ENCODE data around the gene MAP1LC3B2. TPM values are rescaled to one million over a fixed set of nuclear protein-coding genes. Genes with fewer than 3 reads are reported as not detected.

Gene MAP1LC3B2
- total and polyA plus RNA-seq, 8 donors = 1.3 to 16.9 (median 2.3) TPM; not detected in 2

DNA sequence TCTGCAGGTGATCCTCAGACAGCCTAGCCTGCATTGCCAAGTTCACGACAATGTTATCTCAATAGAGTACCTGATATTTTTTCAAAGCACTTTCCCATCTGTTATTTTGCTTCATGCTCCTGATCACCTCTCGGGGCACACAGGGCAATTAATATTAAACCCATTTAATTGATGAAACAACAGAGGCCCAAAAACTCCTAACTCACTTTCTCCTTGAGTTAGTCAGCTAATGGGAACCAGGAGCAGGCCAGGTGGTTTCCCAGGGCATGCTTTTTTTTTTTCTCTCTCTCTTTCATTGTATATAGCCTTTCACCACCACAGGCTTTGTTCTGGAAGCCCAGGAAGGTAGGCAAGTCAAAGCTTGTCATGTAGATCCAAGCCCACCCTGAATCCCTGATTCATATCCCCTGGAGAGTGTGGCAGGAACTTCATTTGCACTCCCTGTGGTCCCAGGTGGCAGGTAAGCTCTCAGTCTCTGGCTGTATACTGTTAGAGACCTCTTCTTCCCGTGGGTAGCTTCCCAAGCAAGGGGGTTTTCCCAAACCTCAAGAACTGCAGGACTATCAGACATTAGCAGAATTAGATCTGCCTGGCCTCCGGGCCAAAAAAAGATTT is 41.6 kb upstream of the MAP1LC3B2 start:
- no peaks in the 10 kb centered on the region for H3K27me3 ChIP-seq
- no peak for TF ChIP-seq POLR2A (IDR thresholded peaks at IDR 0.05)
- no peak for TF ChIP-seq EP300 (IDR thresholded peaks at IDR 0.05)
- TF ChIP-seq, protein P1, sequence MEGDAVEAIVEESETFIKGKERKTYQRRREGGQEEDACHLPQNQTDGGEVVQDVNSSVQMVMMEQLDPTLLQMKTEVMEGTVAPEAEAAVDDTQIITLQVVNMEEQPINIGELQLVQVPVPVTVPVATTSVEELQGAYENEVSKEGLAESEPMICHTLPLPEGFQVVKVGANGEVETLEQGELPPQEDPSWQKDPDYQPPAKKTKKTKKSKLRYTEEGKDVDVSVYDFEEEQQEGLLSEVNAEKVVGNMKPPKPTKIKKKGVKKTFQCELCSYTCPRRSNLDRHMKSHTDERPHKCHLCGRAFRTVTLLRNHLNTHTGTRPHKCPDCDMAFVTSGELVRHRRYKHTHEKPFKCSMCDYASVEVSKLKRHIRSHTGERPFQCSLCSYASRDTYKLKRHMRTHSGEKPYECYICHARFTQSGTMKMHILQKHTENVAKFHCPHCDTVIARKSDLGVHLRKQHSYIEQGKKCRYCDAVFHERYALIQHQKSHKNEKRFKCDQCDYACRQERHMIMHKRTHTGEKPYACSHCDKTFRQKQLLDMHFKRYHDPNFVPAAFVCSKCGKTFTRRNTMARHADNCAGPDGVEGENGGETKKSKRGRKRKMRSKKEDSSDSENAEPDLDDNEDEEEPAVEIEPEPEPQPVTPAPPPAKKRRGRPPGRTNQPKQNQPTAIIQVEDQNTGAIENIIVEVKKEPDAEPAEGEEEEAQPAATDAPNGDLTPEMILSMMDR (IDR thresholded peaks at IDR 0.05) = no peak
- no peak for TF ChIP-seq POLR2AphosphoS5 (IDR thresholded peaks at IDR 0.05)

DNA sequence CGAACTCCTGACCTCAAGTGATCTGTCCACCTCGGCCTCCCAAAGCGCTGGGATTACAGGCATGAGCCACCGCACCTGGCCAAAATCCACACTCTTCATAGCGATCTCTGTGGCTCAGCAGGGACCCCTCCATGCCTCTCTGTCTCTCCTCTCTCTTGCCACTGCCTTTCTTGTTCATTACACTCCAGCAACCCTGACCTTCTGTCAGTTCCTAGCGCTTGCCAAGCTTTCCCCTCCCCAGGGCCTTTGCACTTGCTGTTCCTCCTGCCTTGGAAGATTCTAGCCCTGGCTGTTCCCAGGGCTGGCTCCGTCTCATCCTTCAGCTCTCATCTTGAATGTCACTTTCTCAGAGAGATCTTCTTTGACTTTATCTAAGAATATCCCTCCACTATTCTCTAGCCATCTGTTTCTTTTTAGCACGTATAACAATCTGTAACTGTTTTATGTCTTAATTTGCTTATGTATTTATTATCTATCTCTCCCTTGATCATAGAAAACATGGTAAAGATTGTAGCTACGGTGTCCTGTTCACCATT is 38.9 kb upstream of the MAP1LC3B2 start:
- intact Hi-C loops (cut with DNase I; ENCODE audit: low total_unique reads) = no loop called here
- no peak overlapping the region for H3K27ac ChIP-seq

More for the DNA sequence above, 41.6 kb upstream of the MAP1LC3B2 start:
- no peak for DNase-seq
- Histone ChIP-seq H3K4me3 (no peak overlapping the region), H3K9me3 (no peaks in the 10 kb centered on the region), H3K36me3 (no peaks in the 10 kb centered on the region), H3K27ac (no peak overlapping the region), H3K4me1 (no peaks in the 10 kb centered on the region)
- intact Hi-C loops (cut with DNase I; ENCODE audit: low total_unique reads) = no loop called here
- WGBS, 5 donors = 53 to 72% (median 61%) methylated on average over 4 of the region's 4 CpGs

DNA sequence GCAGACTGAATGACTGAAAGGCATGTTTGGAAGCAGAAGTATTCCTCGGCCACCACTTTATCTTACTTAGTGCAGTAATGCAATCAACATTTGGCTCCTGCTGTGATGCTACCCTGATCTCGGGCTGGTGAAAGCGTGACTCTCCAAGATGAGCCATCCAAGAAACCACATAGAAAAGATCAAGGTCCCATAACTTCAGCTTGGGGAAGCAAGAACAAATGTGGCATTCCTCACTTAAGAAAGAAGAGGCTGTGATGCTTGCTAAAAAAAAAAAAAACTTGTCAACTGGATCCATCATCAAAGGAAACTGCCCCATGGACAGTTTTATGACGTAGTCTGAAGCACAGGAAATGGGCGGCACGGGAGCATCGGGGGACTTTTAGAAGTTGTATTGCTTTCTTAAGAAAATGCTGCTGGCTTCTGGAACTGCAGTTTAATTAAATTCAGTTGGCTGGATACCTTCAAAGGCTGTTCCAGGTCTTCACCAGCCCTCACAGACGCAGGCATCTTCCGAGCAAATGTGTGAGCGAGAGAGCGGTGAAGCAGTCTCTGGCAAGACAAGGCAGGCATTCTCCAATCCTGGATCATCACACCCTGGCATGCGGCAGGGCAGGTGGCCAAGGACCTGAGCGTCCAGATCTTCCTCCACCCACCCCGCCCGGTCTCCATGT is 38.2 kb upstream of the MAP1LC3B2 start:
- Histone ChIP-seq H3K4me1 (peaks cover 5 to 16% (median 12%) of the 10 kb centered on the region in 4 donors), H3K27ac (no peak overlapping the region), H3K4me3 (no peak overlapping the region), H3K9me3 (no peaks in the 10 kb centered on the region), H3K27me3 (no peaks in the 10 kb centered on the region), H3K36me3 (no peaks in the 10 kb centered on the region)
- intact Hi-C loops (cut with DNase I; ENCODE audit: low total_unique reads) = no loop called here
- TF ChIP-seq POLR2AphosphoS5 (IDR thresholded peaks at IDR 0.05) (no peak), EP300 (IDR thresholded peaks at IDR 0.05) (no peak), POLR2A (IDR thresholded peaks at IDR 0.05) (no peak)
- TF ChIP-seq, protein P1 (IDR thresholded peaks at IDR 0.05) = no peak
- peak in 1 of 2 donors; percentile 40 for DNase-seq
- 69 to 79% (median 74%) methylated on average over 14 to 15 of the region's 15 CpGs for WGBS, 5 donors

More for the DNA sequence above, 38.9 kb upstream of the MAP1LC3B2 start:
- no peak for DNase-seq
- Histone ChIP-seq H3K4me1 (peaks cover 0 to 9% (median 7%) of the 10 kb centered on the region in 4 donors), H3K27me3 (no peaks in the 10 kb centered on the region), H3K36me3 (no peaks in the 10 kb centered on the region), H3K9me3 (no peaks in the 10 kb centered on the region), H3K4me3 (no peak overlapping the region)
- TF ChIP-seq EP300 (IDR thresholded peaks at IDR 0.05) (no peak), POLR2A (IDR thresholded peaks at IDR 0.05) (no peak), POLR2AphosphoS5 (IDR thresholded peaks at IDR 0.05) (no peak)
- TF ChIP-seq, protein P1 (IDR thresholded peaks at IDR 0.05) = no peak
- 94 to 98% (median 95%) methylated on average over 9 of the region's 9 CpGs for WGBS, 5 donors

DNA sequence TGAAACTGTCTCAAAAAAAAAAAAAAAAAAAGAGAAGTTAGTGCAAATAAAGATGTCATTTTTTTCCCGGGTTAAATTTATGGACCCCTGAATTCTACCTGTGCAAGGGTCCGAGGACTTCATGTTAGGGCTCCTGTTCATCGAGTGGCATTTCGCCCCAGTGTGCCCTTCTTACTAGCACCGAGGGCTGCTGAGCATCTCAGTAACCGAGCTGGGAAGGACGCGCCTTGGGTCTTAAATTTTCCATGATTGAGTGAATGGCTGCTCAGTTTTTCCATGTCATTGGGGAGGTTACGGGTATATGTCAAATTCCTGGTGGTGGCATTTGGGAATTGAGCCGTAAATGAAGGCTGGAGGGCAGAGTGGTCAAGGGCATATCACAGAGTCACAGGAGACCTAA is 34.9 kb upstream of the MAP1LC3B2 start:
- Histone ChIP-seq H3K36me3 (no peaks in the 10 kb centered on the region), H3K4me1 (peaks cover 5 to 35% (median 21%) of the 10 kb centered on the region in 4 donors), H3K27me3 (no peaks in the 10 kb centered on the region), H3K9me3 (no peaks in the 10 kb centered on the region), H3K27ac (no peak overlapping the region), H3K4me3 (no peak overlapping the region)
- DNase-seq = no peak
- intact Hi-C loops (cut with DNase I; ENCODE audit: low total_unique reads) = no loop called here
- WGBS, 5 donors = 91 to 95% (median 93%) methylated on average over 10 of the region's 10 CpGs
- TF ChIP-seq POLR2AphosphoS5 (IDR thresholded peaks at IDR 0.05) (no peak), EP300 (IDR thresholded peaks at IDR 0.05) (no peak), POLR2A (IDR thresholded peaks at IDR 0.05) (no peak)
- TF ChIP-seq, protein P1 (IDR thresholded peaks at IDR 0.05) = no peak

Measured in stomach (tissue), 9 donors.